ENCODE results near the gene MSRB1.

The MSRB1 gene

GRCh38 chr16:1942810-1943726, at the start of gene MSRB1:
Gene MSRB1, minus strand, starts transcription at chr16:1943199. Its CDS starts 43 bp downstream, at chr16:1943156.
- peak; percentile 100 for DNase-seq (ENCODE audit: low spot score)

- DNase-seq (ENCODE audit: low spot score) = peak; percentile 93
Observed at GRCh38 chr16:1991948-1992703, 49.1 kb upstream of the MSRB1 start.

GRCh38 chr16:1991588-1991947, 48.6 kb upstream of the MSRB1 start:
- DNase-seq (ENCODE audit: low spot score) = no peak

GRCh38 chr16:1991135-1991551, 48.1 kb upstream of the MSRB1 start:
- no peak for DNase-seq (ENCODE audit: low spot score)

GRCh38 chr16:1990351-1991134, 47.5 kb upstream of the MSRB1 start:
- DNase-seq (ENCODE audit: low spot score) = no peak

GRCh38 chr16:1990101-1990350, 47.0 kb upstream of the MSRB1 start:
- no peak for DNase-seq (ENCODE audit: low spot score)

- DNase-seq (ENCODE audit: low spot score) = no peak
Observed at GRCh38 chr16:1989209-1990100, 46.5 kb upstream of the MSRB1 start, which contains the start of gene SYNGR3. Gene SYNGR3, plus strand, starts transcription at chr16:1989970. Its CDS starts 133 bp downstream, at chr16:1990103.

- no peak for DNase-seq (ENCODE audit: low spot score)
Observed at GRCh38 chr16:1987198-1987597, 44.2 kb upstream of the MSRB1 start.

GRCh38 chr16:1985466-1986150, 42.6 kb upstream of the MSRB1 start:
- DNase-seq (ENCODE audit: low spot score) = no peak

GRCh38 chr16:1984347-1985225, 41.6 kb upstream of the MSRB1 start:
- no peak for DNase-seq (ENCODE audit: low spot score)

- peak; percentile 98 for DNase-seq (ENCODE audit: low spot score)
Observed at GRCh38 chr16:1983544-1984346, 40.7 kb upstream of the MSRB1 start, which contains the start of gene GFER. Gene GFER, plus strand, starts transcription at chr16:1984193. Its CDS starts 26 bp downstream, at chr16:1984219.

- no peak for DNase-seq (ENCODE audit: low spot score)
Observed at GRCh38 chr16:1982991-1983543, 40.1 kb upstream of the MSRB1 start.

GRCh38 chr16:1982013-1982433, 39.0 kb upstream of the MSRB1 start:
- DNase-seq (ENCODE audit: low spot score) = no peak

- no peak for DNase-seq (ENCODE audit: low spot score)
Observed at GRCh38 chr16:1981398-1981836, 38.4 kb upstream of the MSRB1 start, which contains the start of gene NOXO1. Gene NOXO1, minus strand, starts transcription at chr16:1981469. Its CDS starts 290 bp downstream, at chr16:1981179.

- no peak for DNase-seq (ENCODE audit: low spot score)
Observed at GRCh38 chr16:1980770-1981087, 37.7 kb upstream of the MSRB1 start.

- DNase-seq (ENCODE audit: low spot score) = no peak
Observed at GRCh38 chr16:1980030-1980769, 37.2 kb upstream of the MSRB1 start.

GRCh38 chr16:1979271-1980029, 36.5 kb upstream of the MSRB1 start:
- DNase-seq (ENCODE audit: low spot score) = no peak

Data from AG08395 (cell line).